GM23338 (cell line): ENCODE data around the gene PMP22. TPM values are rescaled to one million over a fixed set of nuclear protein-coding genes. Genes with fewer than 3 reads are reported as not detected.

ENCODE experiments used
- ATAC-seq: fragments of 200-7000 bp; cut with Tn5 transposase; 3 replicates; pipeline ENCODE4 v1.9.1; 2020
- DNase-seq: peaks from one replicate; pipeline ENCODE4 v3.0.0-alpha.2; 2015; ENCODE audit warnings: low spot score
- H2AFZ ChIP-seq: fragments of 200-600 bp; sonication (generic); 2 replicates; pipeline ENCODE4 v1.8.0; 2016; ENCODE audit warnings: antibody characterized with exemption, mild to moderate bottlenecking, moderate library complexity
- H3F3A ChIP-seq: fragments of 200-600 bp; sonication (generic); replicated peaks from 2 replicates; pipeline ENCODE4 v1.8.0; 2017; ENCODE audit warnings: antibody characterized with exemption, mixed run types, low read depth
- H3K27ac ChIP-seq: fragments of 200-600 bp; sonication (generic); 2 replicates; pipeline ENCODE4 v1.6.1; 2016; ENCODE audit warnings: low read depth
- H3K27me3 ChIP-seq: fragments of 200-600 bp; sonication (generic); 2 replicates; pipeline ENCODE4 v1.8.0; 2016; ENCODE audit warnings: mild to moderate bottlenecking, mixed run types, moderate library complexity; ENCODE audit not compliant: insufficient read depth
- H3K36me3 ChIP-seq: fragments of 200-600 bp; sonication (generic); 2 replicates; pipeline ENCODE4 v1.8.0; 2016; ENCODE audit warnings: mild to moderate bottlenecking; ENCODE audit not compliant: insufficient read depth
- H3K4me1 ChIP-seq: fragments of 200-600 bp; sonication (generic); 2 replicates; pipeline ENCODE4 v1.8.0; 2016; ENCODE audit warnings: mild to moderate bottlenecking, moderate library complexity; ENCODE audit not compliant: insufficient read depth
- H3K4me2 ChIP-seq: fragments of 200-600 bp; sonication (generic); 2 replicates; pipeline ENCODE4 v1.7.1; 2017; ENCODE audit warnings: mixed run types
- H3K4me3 ChIP-seq: fragments of 200-600 bp; sonication (generic); 2 replicates; pipeline ENCODE4 v1.6.1; 2016; ENCODE audit warnings: mixed run types
- H3K79me2 ChIP-seq: fragments of 200-600 bp; sonication (generic); replicated peaks from 2 replicates; pipeline ENCODE4 v1.8.0; 2017; ENCODE audit warnings: mild to moderate bottlenecking; ENCODE audit not compliant: insufficient read depth
- H3K9me2 ChIP-seq: fragments of 200-600 bp; sonication (generic); 2 replicates; pipeline ENCODE4 v1.8.0; 2017; ENCODE audit not compliant: insufficient read depth
- H4K20me1 ChIP-seq: fragments of 200-600 bp; sonication (generic); replicated peaks from 2 replicates; pipeline ENCODE4 v1.8.0; 2017; ENCODE audit warnings: mild to moderate bottlenecking; ENCODE audit not compliant: insufficient read depth
- H3K27ac Mint-ChIP-seq: 2 replicates; pipeline ENCODE4 v1.8.0; 2020; ENCODE audit warnings: inconsistent platforms, mild to moderate bottlenecking, moderate library complexity, mixed read lengths
- H3K27me3 Mint-ChIP-seq: 3 replicates; pipeline ENCODE4 v1.8.0; 2022; ENCODE audit warnings: low read depth, mild to moderate bottlenecking, moderate library complexity, mixed read lengths, inconsistent platforms; ENCODE audit not compliant: insufficient read depth, poor library complexity
- H3K36me3 Mint-ChIP-seq: 3 replicates; pipeline ENCODE4 v1.8.0; 2021; ENCODE audit warnings: low read depth, mild to moderate bottlenecking, inconsistent platforms, moderate library complexity, mixed read lengths
- H3K4me1 Mint-ChIP-seq: 3 replicates; pipeline ENCODE4 v1.8.0; 2020; ENCODE audit warnings: mild to moderate bottlenecking, inconsistent platforms, mixed read lengths
- H3K4me3 Mint-ChIP-seq: 3 replicates; pipeline ENCODE4 v1.8.0; 2021; ENCODE audit warnings: moderate library complexity, mild to moderate bottlenecking, inconsistent platforms, mixed read lengths
- H3K9me3 Mint-ChIP-seq: 3 replicates; pipeline ENCODE4 v1.8.0; 2020; ENCODE audit warnings: moderate library complexity, mild to moderate bottlenecking, inconsistent platforms, mixed read lengths
- CREB1 ChIP-seq: fragments of 250-450 bp; sonication (Bioruptor Pico); IDR thresholded peaks from 2 replicates; pipeline ENCODE4 v1.5.0; 2020; ENCODE audit warnings: low read depth, mild to moderate bottlenecking, moderate library complexity
- CTCF ChIP-seq, 2 experiments: fragments of 200-600 bp in 1 of 2; sonication (generic) in 1 of 2; conservative IDR thresholded peaks; 2 replicates each; pipeline versions ENCODE4 v1.5.1 to v1.6.1; 2016 to 2017; ENCODE audit warnings: antibody characterized with exemption in 2 of 2, low read depth in 2 of 2, mild to moderate bottlenecking in 2 of 2, moderate library complexity in 1 of 2
- EZH2phosphoT487 ChIP-seq: fragments of 200-600 bp; sonication (generic); IDR thresholded peaks from one replicate; pipeline ENCODE4 v1.8.1; 2018; ENCODE audit warnings: antibody characterized with exemption; ENCODE audit not compliant: unreplicated experiment
- JUNB ChIP-seq: IDR thresholded peaks from one replicate; pipeline ENCODE4 v1.6.1; 2016; ENCODE audit warnings: antibody characterized with exemption; ENCODE audit not compliant: unreplicated experiment
- NANOG ChIP-seq: IDR thresholded peaks from 2 replicates; pipeline ENCODE4 v1.6.1; 2016; ENCODE audit warnings: antibody characterized with exemption, borderline replicate concordance
- POLR2AphosphoS5 ChIP-seq: IDR thresholded peaks from 2 replicates; pipeline ENCODE4 v1.6.1; 2016; ENCODE audit warnings: antibody characterized with exemption, low read depth
- REST ChIP-seq: IDR thresholded peaks from one replicate; pipeline ENCODE4 v1.6.1; 2018; ENCODE audit warnings: antibody characterized with exemption; ENCODE audit not compliant: unreplicated experiment
- STAT1 ChIP-seq: IDR thresholded peaks from one replicate; pipeline ENCODE4 v1.6.1; 2016; ENCODE audit warnings: antibody characterized with exemption; ENCODE audit not compliant: unreplicated experiment
- ZNF331 ChIP-seq: fragments of 250-450 bp; sonication (Bioruptor Pico); IDR thresholded peaks from 2 replicates; pipeline ENCODE4 v1.5.0; 2020; ENCODE audit warnings: low read depth, mild to moderate bottlenecking, moderate library complexity
- polyA plus RNA-seq: library from polyadenylated mRNA; unstranded; fragments of >200 nt; fragmentation: Nextera tagmentation; extraction: Ambion mirVana; gene quantifications from 2 replicates; pipeline ENCODE4 v1.2.1, GENCODE V29; 2016
- total RNA-seq: library from RNA; depleted of rRNA; stranded (reverse); fragments of >200 nt; shearing (Covaris generic); gene quantifications from 2 replicates; pipeline ENCODE4 v1.2.3, GENCODE V29; 2014

The PMP22 gene
- total and polyA plus RNA-seq, 2 experiments from 2014 or later: 1.2 to 2.2 TPM

GRCh38 chr17:15303851-15304250, 38.7 kb upstream of the PMP22 start (continued):
- no peak for TF ChIP-seq REST
- no peak for TF ChIP-seq STAT1

GRCh38 chr17:15303268-15303667, 38.1 kb upstream of the PMP22 start:
- Histone ChIP-seq H3K79me2 (no peaks in the 10 kb centered on the region), H3K4me2 (no peak overlapping the region), H3K36me3 (no peaks in the 10 kb centered on the region), H3K4me1 (no peaks in the 10 kb centered on the region), H4K20me1 (no peaks in the 10 kb centered on the region), H3K4me3 (no peak overlapping the region), H3K9me2 (no peaks in the 10 kb centered on the region), H3K27me3 (no peaks in the 10 kb centered on the region), H3K27ac (no peak overlapping the region), H3F3A (no peaks in the 10 kb centered on the region), H2AFZ (no peak overlapping the region)
- Mint-ChIP-seq H3K27me3 (peaks cover 11% of the 10 kb centered on the region), H3K9me3 (no peaks in the 10 kb centered on the region), H3K4me1 (peaks cover 2% of the 10 kb centered on the region; the same call in 2 of the 3 replicates), H3K4me3 (no peak overlapping the region), H3K27ac (no peak overlapping the region), H3K36me3 (no peaks in the 10 kb centered on the region)
- no peak for DNase-seq
- TF ChIP-seq REST: no peak
- no peak for TF ChIP-seq CREB1
- no peak for TF ChIP-seq JUNB
- no peak for ATAC-seq

GRCh38 chr17:15301845-15302244, 36.7 kb upstream of the PMP22 start:
- H2AFZ ChIP-seq: no peak overlapping the region
- H3K27me3 Mint-ChIP-seq: peaks cover 11% of the 10 kb centered on the region
- no peaks in the 10 kb centered on the region for H3K79me2 ChIP-seq
- H3K36me3 ChIP-seq: no peaks in the 10 kb centered on the region
- H3F3A ChIP-seq: no peaks in the 10 kb centered on the region
- H4K20me1 ChIP-seq: no peaks in the 10 kb centered on the region
- no peak overlapping the region for H3K27ac Mint-ChIP-seq
- no peak for DNase-seq
- H3K4me1 ChIP-seq: no peaks in the 10 kb centered on the region
- no peaks in the 10 kb centered on the region for H3K27me3 ChIP-seq
- H3K27ac ChIP-seq: no peak overlapping the region
- no peaks in the 10 kb centered on the region for H3K9me2 ChIP-seq
- H3K36me3 Mint-ChIP-seq: no peaks in the 10 kb centered on the region
- peaks cover 2% of the 10 kb centered on the region; the same call in 2 of the 3 replicates for H3K4me1 Mint-ChIP-seq
- no peaks in the 10 kb centered on the region for H3K9me3 Mint-ChIP-seq
- H3K4me3 Mint-ChIP-seq: no peak overlapping the region
- no peak overlapping the region for H3K4me2 ChIP-seq
- H3K4me3 ChIP-seq: no peak overlapping the region
- ATAC-seq: no peak
- no peak for TF ChIP-seq POLR2AphosphoS5
- TF ChIP-seq CTCF (conservative IDR thresholded peaks at IDR 0.05; ENCODE audit: low read depth in 2 of 2): no peak
- TF ChIP-seq CREB1: no peak
- TF ChIP-seq STAT1: no peak
- TF ChIP-seq ZNF331 (CRISPR knock-in tag): no peak
- TF ChIP-seq EZH2phosphoT487: no peak
- TF ChIP-seq REST: no peak
- TF ChIP-seq NANOG: no peak
